ENCODE data around the gene PSMA8.

The PSMA8 gene

GRCh38 chr18:26176134-26176533 is 42.5 kb downstream of the PSMA8 start:
- Mint-ChIP-seq H3K4me1 (no peaks in the 10 kb centered on the region), H3K27ac (no peak overlapping the region), H3K9me3 (peaks cover under 1% of the 10 kb centered on the region), H3K36me3 (ENCODE audit: low read depth) (no peaks in the 10 kb centered on the region), H3K27me3 (ENCODE audit: low read depth) (no peaks in the 10 kb centered on the region), H3K4me3 (no peak overlapping the region)
- no peak for TF ChIP-seq CTCF (IDR thresholded peaks at IDR 0.05; ENCODE audit: unreplicated experiment in 3 of 3)

GRCh38 chr18:26181343-26181826 is 47.7 kb downstream of the PSMA8 start:
- Mint-ChIP-seq H3K27me3 (ENCODE audit: low read depth) (no peaks in the 10 kb centered on the region), H3K36me3 (ENCODE audit: low read depth) (no peaks in the 10 kb centered on the region), H3K27ac (no peak overlapping the region), H3K4me1 (no peaks in the 10 kb centered on the region), H3K9me3 (peaks cover 2% of the 10 kb centered on the region), H3K4me3 (no peak overlapping the region)
- TF ChIP-seq CTCF (IDR thresholded peaks at IDR 0.05; ENCODE audit: unreplicated experiment in 3 of 3), result no peak

GRCh38 chr18:26183395-26184112 is 49.9 kb downstream of the PSMA8 start:
- no peak overlapping the region for H3K4me3 Mint-ChIP-seq
- no peak for TF ChIP-seq CTCF (IDR thresholded peaks at IDR 0.05; ENCODE audit: unreplicated experiment in 3 of 3)
- no peaks in the 10 kb centered on the region for H3K36me3 Mint-ChIP-seq (ENCODE audit: low read depth)
- peaks cover 6% of the 10 kb centered on the region for H3K9me3 Mint-ChIP-seq
- H3K4me1 Mint-ChIP-seq, result no peaks in the 10 kb centered on the region
- H3K27ac Mint-ChIP-seq, result no peak overlapping the region
- no peaks in the 10 kb centered on the region for H3K27me3 Mint-ChIP-seq (ENCODE audit: low read depth)

GRCh38 chr18:26185267-26185666 is 51.6 kb downstream of the PSMA8 start:
- Mint-ChIP-seq H3K27ac (no peak overlapping the region), H3K27me3 (ENCODE audit: low read depth) (no peaks in the 10 kb centered on the region), H3K9me3 (peaks cover 12% of the 10 kb centered on the region), H3K4me3 (no peak overlapping the region), H3K36me3 (ENCODE audit: low read depth) (no peaks in the 10 kb centered on the region), H3K4me1 (no peaks in the 10 kb centered on the region)
- TF ChIP-seq CTCF (IDR thresholded peaks at IDR 0.05; ENCODE audit: unreplicated experiment in 3 of 3), result no peak

GRCh38 chr18:26190506-26190905 is 56.8 kb downstream of the PSMA8 start:
- H3K4me3 Mint-ChIP-seq, result no peak overlapping the region
- peaks cover 9% of the 10 kb centered on the region for H3K9me3 Mint-ChIP-seq
- H3K36me3 Mint-ChIP-seq (ENCODE audit: low read depth), result no peaks in the 10 kb centered on the region
- no peak for TF ChIP-seq CTCF (IDR thresholded peaks at IDR 0.05; ENCODE audit: unreplicated experiment in 3 of 3)
- H3K4me1 Mint-ChIP-seq, result no peaks in the 10 kb centered on the region
- no peak overlapping the region for H3K27ac Mint-ChIP-seq
- H3K27me3 Mint-ChIP-seq (ENCODE audit: low read depth), result no peaks in the 10 kb centered on the region

GRCh38 chr18:26192233-26192632 is 58.6 kb downstream of the PSMA8 start:
- no peaks in the 10 kb centered on the region for H3K36me3 Mint-ChIP-seq (ENCODE audit: low read depth)
- H3K27ac Mint-ChIP-seq, result no peak overlapping the region
- H3K4me1 Mint-ChIP-seq, result no peaks in the 10 kb centered on the region
- TF ChIP-seq CTCF (IDR thresholded peaks at IDR 0.05; ENCODE audit: unreplicated experiment in 3 of 3), result no peak
- peaks cover 9% of the 10 kb centered on the region for H3K9me3 Mint-ChIP-seq
- H3K27me3 Mint-ChIP-seq (ENCODE audit: low read depth), result peaks cover 3% of the 10 kb centered on the region
- no peak overlapping the region for H3K4me3 Mint-ChIP-seq

All from nephron (organoid).